ENCODE measurements around the gene PBX4. TPM values are rescaled to one million over a fixed set of nuclear protein-coding genes. Genes with fewer than 3 reads are reported as not detected.

PBX4 gene
- total RNA-seq, 1 experiment from 2014 or later: 11.6 TPM

- TF ChIP-seq ZNF274 (IDR thresholded peaks at IDR 0.05; ENCODE audit: low read depth, low read length) (no peak), POLR2AphosphoS5 (IDR thresholded peaks at IDR 0.05; ENCODE audit: low read depth, low read length) (no peak)
- TF ChIP-seq, protein P1, sequence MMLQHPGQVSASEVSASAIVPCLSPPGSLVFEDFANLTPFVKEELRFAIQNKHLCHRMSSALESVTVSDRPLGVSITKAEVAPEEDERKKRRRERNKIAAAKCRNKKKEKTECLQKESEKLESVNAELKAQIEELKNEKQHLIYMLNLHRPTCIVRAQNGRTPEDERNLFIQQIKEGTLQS (IDR thresholded peaks at IDR 0.05): no peak
Measured at GRCh38 chr19:19514881-19515641, 103.4 kb downstream of the PBX4 start, which contains the start of gene TSSK6 (continued).

GRCh38 chr19:19514215-19514657 lies 104.3 kb downstream of the PBX4 start:
- no peaks in the 10 kb centered on the region for H4K20me1 ChIP-seq (ENCODE audit: insufficient read depth)
- BruUV-seq (replicated peaks): no TSS peak

More at GRCh38 chr19:19514215-19514657, 104.3 kb downstream of the PBX4 start:
- intact Hi-C loops (cut with micrococcal nuclease): no loop called here
- H3K27ac ChIP-seq (ENCODE audit: low read depth, low read length): no peak overlapping the region; the same call in 1 of the 2 replicates
- H2AFZ ChIP-seq (ENCODE audit: low read depth, low read length, poor library complexity, severe bottlenecking): no peak overlapping the region
- H3K4me3 ChIP-seq (replicated peaks in 1 of 2; ENCODE audit: low read depth in 1 of 2, low read length in 2 of 2): no peak overlapping the region
- H3K4me1 ChIP-seq (ENCODE audit: control insufficient read depth in 1 of 2, insufficient read depth in 2 of 2, low read length in 2 of 2): peaks cover 7 to 24% of the 10 kb centered on the region in 2 experiments
- RAD21 ChIA-PET (ENCODE audit: low non-redundant PET in 1 of 2, low total read pairs in 2 of 2, uncharacterized antibody in 2 of 2, unreplicated experiment in 2 of 2): no interaction called here
- DNase-seq (ENCODE audit: low read depth, low spot score): no peak
- H3K27me3 ChIP-seq (ENCODE audit: insufficient read depth, low read length): no peaks in the 10 kb centered on the region
- H3K4me2 ChIP-seq (ENCODE audit: low read length): no peak overlapping the region
- ATAC-seq: no peak
- TF ChIP-seq ZFX (IDR thresholded peaks at IDR 0.05): no peak
- no peak for TF ChIP-seq FOSL1 (IDR thresholded peaks at IDR 0.05; ENCODE audit: low read depth)
- TF ChIP-seq EZH2phosphoT487 (IDR thresholded peaks at IDR 0.05; ENCODE audit: borderline replicate concordance): no peak
- no peak for TF ChIP-seq JUND (IDR thresholded peaks at IDR 0.05)
- no peak for TF ChIP-seq ZNF274 (IDR thresholded peaks at IDR 0.05; ENCODE audit: low read depth, low read length)
- no peak for TF ChIP-seq ZBTB33 (IDR thresholded peaks at IDR 0.05; ENCODE audit: extremely low read depth, insufficient replicate concordance, low read length)
- no peak for TF ChIP-seq YY1 (IDR thresholded peaks at IDR 0.05; ENCODE audit: extremely low read depth, insufficient replicate concordance, low read depth, low read length)
- no peak for TF ChIP-seq POLR2AphosphoS5 (IDR thresholded peaks at IDR 0.05; ENCODE audit: low read depth, low read length)
- TF ChIP-seq, protein P2, sequence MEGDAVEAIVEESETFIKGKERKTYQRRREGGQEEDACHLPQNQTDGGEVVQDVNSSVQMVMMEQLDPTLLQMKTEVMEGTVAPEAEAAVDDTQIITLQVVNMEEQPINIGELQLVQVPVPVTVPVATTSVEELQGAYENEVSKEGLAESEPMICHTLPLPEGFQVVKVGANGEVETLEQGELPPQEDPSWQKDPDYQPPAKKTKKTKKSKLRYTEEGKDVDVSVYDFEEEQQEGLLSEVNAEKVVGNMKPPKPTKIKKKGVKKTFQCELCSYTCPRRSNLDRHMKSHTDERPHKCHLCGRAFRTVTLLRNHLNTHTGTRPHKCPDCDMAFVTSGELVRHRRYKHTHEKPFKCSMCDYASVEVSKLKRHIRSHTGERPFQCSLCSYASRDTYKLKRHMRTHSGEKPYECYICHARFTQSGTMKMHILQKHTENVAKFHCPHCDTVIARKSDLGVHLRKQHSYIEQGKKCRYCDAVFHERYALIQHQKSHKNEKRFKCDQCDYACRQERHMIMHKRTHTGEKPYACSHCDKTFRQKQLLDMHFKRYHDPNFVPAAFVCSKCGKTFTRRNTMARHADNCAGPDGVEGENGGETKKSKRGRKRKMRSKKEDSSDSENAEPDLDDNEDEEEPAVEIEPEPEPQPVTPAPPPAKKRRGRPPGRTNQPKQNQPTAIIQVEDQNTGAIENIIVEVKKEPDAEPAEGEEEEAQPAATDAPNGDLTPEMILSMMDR (IDR thresholded peaks at IDR 0.05 in 2 of 3, conservative IDR thresholded peaks at IDR 0.05 in 1 of 3; ENCODE audit: borderline replicate concordance in 1 of 3, insufficient read depth in 1 of 3, low read depth in 2 of 3, low read length in 2 of 3): no peak
- TF ChIP-seq, protein P3, sequence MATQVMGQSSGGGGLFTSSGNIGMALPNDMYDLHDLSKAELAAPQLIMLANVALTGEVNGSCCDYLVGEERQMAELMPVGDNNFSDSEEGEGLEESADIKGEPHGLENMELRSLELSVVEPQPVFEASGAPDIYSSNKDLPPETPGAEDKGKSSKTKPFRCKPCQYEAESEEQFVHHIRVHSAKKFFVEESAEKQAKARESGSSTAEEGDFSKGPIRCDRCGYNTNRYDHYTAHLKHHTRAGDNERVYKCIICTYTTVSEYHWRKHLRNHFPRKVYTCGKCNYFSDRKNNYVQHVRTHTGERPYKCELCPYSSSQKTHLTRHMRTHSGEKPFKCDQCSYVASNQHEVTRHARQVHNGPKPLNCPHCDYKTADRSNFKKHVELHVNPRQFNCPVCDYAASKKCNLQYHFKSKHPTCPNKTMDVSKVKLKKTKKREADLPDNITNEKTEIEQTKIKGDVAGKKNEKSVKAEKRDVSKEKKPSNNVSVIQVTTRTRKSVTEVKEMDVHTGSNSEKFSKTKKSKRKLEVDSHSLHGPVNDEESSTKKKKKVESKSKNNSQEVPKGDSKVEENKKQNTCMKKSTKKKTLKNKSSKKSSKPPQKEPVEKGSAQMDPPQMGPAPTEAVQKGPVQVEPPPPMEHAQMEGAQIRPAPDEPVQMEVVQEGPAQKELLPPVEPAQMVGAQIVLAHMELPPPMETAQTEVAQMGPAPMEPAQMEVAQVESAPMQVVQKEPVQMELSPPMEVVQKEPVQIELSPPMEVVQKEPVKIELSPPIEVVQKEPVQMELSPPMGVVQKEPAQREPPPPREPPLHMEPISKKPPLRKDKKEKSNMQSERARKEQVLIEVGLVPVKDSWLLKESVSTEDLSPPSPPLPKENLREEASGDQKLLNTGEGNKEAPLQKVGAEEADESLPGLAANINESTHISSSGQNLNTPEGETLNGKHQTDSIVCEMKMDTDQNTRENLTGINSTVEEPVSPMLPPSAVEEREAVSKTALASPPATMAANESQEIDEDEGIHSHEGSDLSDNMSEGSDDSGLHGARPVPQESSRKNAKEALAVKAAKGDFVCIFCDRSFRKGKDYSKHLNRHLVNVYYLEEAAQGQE (IDR thresholded peaks at IDR 0.05; ENCODE audit: low read depth): no peak
- H3K9ac ChIP-seq (ENCODE audit: low read length): no peak overlapping the region
- peaks cover under 1 to 3% of the 10 kb centered on the region in 2 experiments; a peak in 3 of 4 replicates for H3K36me3 ChIP-seq (ENCODE audit: control insufficient read depth in 1 of 2, insufficient read depth in 2 of 2, low read length in 2 of 2)
- H3K9me3 ChIP-seq (ENCODE audit: control insufficient read depth in 1 of 2, insufficient read depth in 1 of 2, low read depth in 1 of 2, low read length in 2 of 2): no peaks in the 10 kb centered on the region
- POLR2A ChIA-PET: no interaction called here
- H3K79me2 ChIP-seq (ENCODE audit: insufficient read depth, low read length): peaks cover 30% of the 10 kb centered on the region
- no peaks in the 10 kb centered on the region for H3K9me2 ChIP-seq (ENCODE audit: insufficient read depth)
- CTCF ChIA-PET: no interaction called here
